Fibroblast of pulmonary artery (primary cell): Measurements from ENCODE around the gene MSANTD1.
"Not testable (repeated sequence)": the region's sequence is repeated elsewhere in the genome, so short reads cannot be mapped to it uniquely, and the experiment has no call there.

ENCODE experiments used
- DNase-seq: peaks from one replicate; pipeline ENCODE4 v3.0.0-alpha.2; 2010; ENCODE audit warnings: low read depth
- H3K4me3 ChIP-seq: replicated peaks from 2 replicates; pipeline ENCODE4 v1.5.1; 2011; ENCODE audit warnings: low read depth, mild to moderate bottlenecking, control low read depth, low read length, moderate library complexity
- CTCF ChIP-seq: IDR thresholded peaks from 2 replicates; pipeline ENCODE4 v1.5.1; 2011; ENCODE audit warnings: mild to moderate bottlenecking, control low read depth, low read length, inconsistent platforms; ENCODE audit errors: missing control alignments

MSANTD1 gene

GRCh38 chr4:3299976-3300671, 51.2 kb downstream of the MSANTD1 start:
- TF ChIP-seq CTCF = no peak
- DNase-seq = no peak
- no peak overlapping the region for H3K4me3 ChIP-seq

GRCh38 chr4:3300882-3301281, 51.9 kb downstream of the MSANTD1 start:
- H3K4me3 ChIP-seq, DNase-seq: not testable (repeated sequence)

GRCh38 chr4:3301450-3302172, 52.7 kb downstream of the MSANTD1 start:
- H3K4me3 ChIP-seq = no peak overlapping the region
- no peak for DNase-seq
- TF ChIP-seq CTCF = no peak

GRCh38 chr4:3302173-3302785, 53.3 kb downstream of the MSANTD1 start:
- no peak for DNase-seq
- TF ChIP-seq CTCF = no peak
- H3K4me3 ChIP-seq = no peak overlapping the region

GRCh38 chr4:3302786-3303564, 54.0 kb downstream of the MSANTD1 start:
- DNase-seq = no peak

GRCh38 chr4:3303565-3303824, 54.5 kb downstream of the MSANTD1 start:
- DNase-seq = no peak
- no peak for TF ChIP-seq CTCF
- H3K4me3 ChIP-seq = no peak overlapping the region

More at GRCh38 chr4:3302786-3303564, 54.0 kb downstream of the MSANTD1 start:
- TF ChIP-seq CTCF = no peak
- no peak overlapping the region for H3K4me3 ChIP-seq
